Stomach (tissue), 4 donors: ENCODE results near the gene AKT2.

Source experiments
- EP300 ChIP-seq: sonication (generic); formaldehyde crosslinking; IDR thresholded peaks from one replicate; pipeline ENCODE4 v1.6.1; 2017; ENCODE audit warnings: antibody characterized with exemption
- POLR2AphosphoS5 ChIP-seq, 3 donors: sonication (generic); formaldehyde crosslinking; IDR thresholded peaks; one replicate each; pipeline ENCODE4 v1.6.1; 2016; ENCODE audit warnings: antibody characterized with exemption in 3 of 3
- TF ChIP-seq, protein P1 (sequence below), 7 experiments: fragments of 450-650 bp in 4 of 7; fragments of 200-600 bp in 3 of 7; sonication (generic) in 3 of 7; IDR thresholded peaks; one replicate each; pipeline ENCODE4 v1.5.1; 2016 to 2019; ENCODE audit warnings: antibody characterized with exemption in 7 of 7, control low read depth in 2 of 7, mild to moderate bottlenecking in 1 of 7

DNA sequence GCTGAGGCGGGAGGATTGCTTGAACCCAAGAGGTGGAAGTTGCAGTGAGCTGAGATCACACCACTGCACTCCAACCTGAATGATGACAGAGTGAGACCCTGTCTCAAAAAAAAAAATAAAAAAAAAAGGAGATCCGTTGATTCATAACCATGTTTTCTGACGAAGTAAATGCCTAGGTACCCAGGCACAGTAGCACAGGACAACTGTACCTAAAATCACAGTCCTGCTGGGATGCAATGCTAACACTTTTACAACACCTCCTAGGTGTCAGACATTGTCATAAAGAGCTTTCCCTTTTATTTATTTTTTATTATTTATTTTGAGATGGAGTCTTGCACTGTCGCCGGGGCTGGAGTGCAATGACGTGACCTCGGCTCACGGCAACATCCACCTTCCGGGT lies 64.5 kb downstream of the AKT2 start:
- TF ChIP-seq POLR2AphosphoS5 (IDR thresholded peaks at IDR 0.05) (no peak), EP300 (no peak)
- TF ChIP-seq, protein P1, sequence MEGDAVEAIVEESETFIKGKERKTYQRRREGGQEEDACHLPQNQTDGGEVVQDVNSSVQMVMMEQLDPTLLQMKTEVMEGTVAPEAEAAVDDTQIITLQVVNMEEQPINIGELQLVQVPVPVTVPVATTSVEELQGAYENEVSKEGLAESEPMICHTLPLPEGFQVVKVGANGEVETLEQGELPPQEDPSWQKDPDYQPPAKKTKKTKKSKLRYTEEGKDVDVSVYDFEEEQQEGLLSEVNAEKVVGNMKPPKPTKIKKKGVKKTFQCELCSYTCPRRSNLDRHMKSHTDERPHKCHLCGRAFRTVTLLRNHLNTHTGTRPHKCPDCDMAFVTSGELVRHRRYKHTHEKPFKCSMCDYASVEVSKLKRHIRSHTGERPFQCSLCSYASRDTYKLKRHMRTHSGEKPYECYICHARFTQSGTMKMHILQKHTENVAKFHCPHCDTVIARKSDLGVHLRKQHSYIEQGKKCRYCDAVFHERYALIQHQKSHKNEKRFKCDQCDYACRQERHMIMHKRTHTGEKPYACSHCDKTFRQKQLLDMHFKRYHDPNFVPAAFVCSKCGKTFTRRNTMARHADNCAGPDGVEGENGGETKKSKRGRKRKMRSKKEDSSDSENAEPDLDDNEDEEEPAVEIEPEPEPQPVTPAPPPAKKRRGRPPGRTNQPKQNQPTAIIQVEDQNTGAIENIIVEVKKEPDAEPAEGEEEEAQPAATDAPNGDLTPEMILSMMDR (IDR thresholded peaks at IDR 0.05), result no peak
